PC-9 (cell line): ENCODE data around the gene ZNF219. TPM values are rescaled to one million over a fixed set of nuclear protein-coding genes. Genes with fewer than 3 reads are reported as not detected.

ENCODE experiments used
- BruUV-seq: library from RNA; stranded (reverse); fragments of 400-500 nt; replicated peaks from 2 replicates; lab custom pipeline; 2021; lab: Mats Ljungman, UMichigan
- CTCF ChIA-PET: fragments of 300-600 bp; sonication (Branson Sonifier 250); formaldehyde crosslinking; loops from one replicate; lab custom pipeline; 2022; ENCODE audit warnings: antibody characterized with exemption; lab: Charles Lee
- POLR2A ChIA-PET: fragments of 300-600 bp; sonication (Branson Sonifier 250); formaldehyde crosslinking; loops from one replicate; lab custom pipeline; 2022; ENCODE audit warnings: antibody characterized with exemption; ENCODE audit not compliant: unreplicated experiment; lab: Charles Lee
- DNase-seq, 2 experiments: peaks; one replicate each; pipeline versions ENCODE4 v3.0.0 to v3.0.0-alpha.2; 2015 to 2022; ENCODE audit warnings: mixed read lengths in 1 of 2
- H2AFZ ChIP-seq: fragments of 200-600 bp; sonication (generic); 2 replicates; pipeline ENCODE4 v1.8.1; 2017; ENCODE audit warnings: antibody characterized with exemption
- H3F3A ChIP-seq: fragments of 200-600 bp; sonication (generic); 2 replicates; pipeline ENCODE4 v1.8.1; 2017; ENCODE audit warnings: antibody characterized with exemption, mild to moderate bottlenecking, low read depth; ENCODE audit not compliant: insufficient read depth
- H3K27ac ChIP-seq: fragments of 200-600 bp; sonication (generic); 2 replicates; pipeline ENCODE4 v1.6.1; 2016; ENCODE audit warnings: mixed run types
- H3K27me3 ChIP-seq: fragments of 200-600 bp; sonication (generic); 2 replicates; pipeline ENCODE4 v1.6.1; 2016; ENCODE audit warnings: low read depth, mixed run types; ENCODE audit not compliant: insufficient read depth
- H3K36me3 ChIP-seq: fragments of 200-600 bp; sonication (generic); 2 replicates; pipeline ENCODE4 v1.6.1; 2016; ENCODE audit warnings: low read depth, mixed run types
- H3K4me1 ChIP-seq: fragments of 200-600 bp; sonication (generic); replicated peaks from 2 replicates; pipeline ENCODE4 v1.6.1; 2016; ENCODE audit warnings: mixed run types; ENCODE audit not compliant: insufficient read depth
- H3K4me2 ChIP-seq: fragments of 200-600 bp; sonication (generic); 2 replicates; pipeline ENCODE4 v1.6.1; 2017; ENCODE audit warnings: mixed run types
- H3K4me3 ChIP-seq: fragments of 200-600 bp; sonication (generic); 2 replicates; pipeline ENCODE4 v1.6.1; 2016; ENCODE audit warnings: mixed run types
- H3K79me2 ChIP-seq: fragments of 200-600 bp; sonication (generic); 2 replicates; pipeline ENCODE4 v1.6.1; 2017; ENCODE audit warnings: low read depth, mixed run types
- H3K9me2 ChIP-seq: fragments of 200-600 bp; sonication (generic); 2 replicates; pipeline ENCODE4 v1.8.1; 2017; ENCODE audit warnings: mild to moderate bottlenecking; ENCODE audit not compliant: insufficient read depth
- H3K9me3 ChIP-seq: fragments of 200-600 bp; sonication (generic); 2 replicates; pipeline ENCODE4 v1.8.1; 2016; ENCODE audit warnings: low read depth; ENCODE audit not compliant: insufficient read depth
- H4K20me1 ChIP-seq: fragments of 200-600 bp; sonication (generic); 2 replicates; pipeline ENCODE4 v1.8.1; 2017; ENCODE audit not compliant: insufficient read depth
- CTCF ChIP-seq: fragments of 200-600 bp; sonication (generic); conservative IDR thresholded peaks from 2 replicates; pipeline ENCODE4 v1.6.1; 2017; ENCODE audit warnings: mixed run types, antibody characterized with exemption, mild to moderate bottlenecking, moderate library complexity
- EZH2 ChIP-seq: fragments of 200-600 bp; sonication (generic); IDR thresholded peaks from 2 replicates; pipeline ENCODE4 v1.8.0; 2017; ENCODE audit warnings: antibody characterized with exemption, low read depth
- intact Hi-C: fragments of 100-400 bp; cut with micrococcal nuclease; formaldehyde crosslinking; loops from one replicate; pipeline ENCODE4 v1.10.0; 2022; ENCODE audit not compliant: unreplicated experiment
- total RNA-seq: library from RNA; stranded (reverse); gene quantifications from 2 replicates; pipeline ENCODE4 v1.2.3, GENCODE V29; 2021

The ZNF219 gene
- total RNA-seq, 1 experiment from 2014 or later: 25.3 TPM

DNA sequence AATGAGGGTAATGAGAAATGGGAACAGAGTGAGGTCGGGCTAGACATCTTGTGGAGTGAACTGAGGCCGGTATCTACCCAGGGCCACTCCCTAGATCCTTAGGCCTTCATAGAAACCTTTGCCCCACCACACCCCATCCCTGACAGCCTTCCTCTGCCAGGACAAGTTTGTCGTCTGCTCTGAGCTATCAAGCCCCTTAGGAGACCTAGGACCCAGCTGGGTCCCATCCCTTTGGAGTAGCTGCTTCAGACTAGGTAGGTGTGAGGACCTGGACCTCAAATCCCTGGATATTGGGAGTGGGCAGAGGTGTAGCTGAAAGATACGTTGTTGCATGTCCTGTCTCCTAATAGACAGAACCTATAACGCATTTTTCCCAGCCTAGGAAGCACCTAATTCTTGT, 2.5 kb upstream of the ZNF219 start, which contains the start of gene TMEM253:
Gene TMEM253 (plus strand): TSS at position 136 of the 400 bp plus-strand sequence. CDS start 278 bp downstream, outside the sequence.
- Histone ChIP-seq H3K4me2 (peak within 1 kb of the TSS; percentile 95), H3K9me2 (no peaks in the 10 kb centered on the region), H2AFZ (no peak within 1 kb of the TSS), H3F3A (peaks cover 25% of the 10 kb centered on the region), H4K20me1 (no peaks in the 10 kb centered on the region), H3K9me3 (no peaks in the 10 kb centered on the region), H3K79me2 (0 out of 2 replicates have a peak, but pooled peaks cover 4% of the 10 kb centered on the region), H3K36me3 (no peaks in the 10 kb centered on the region), H3K27me3 (no peaks in the 10 kb centered on the region), H3K27ac (no peak within 1 kb of the TSS), H3K4me3 (peak within 1 kb of the TSS; percentile 81; the same call in 1 of the 2 replicates), H3K4me1 (peaks cover 41% of the 10 kb centered on the region)
- no peak for TF ChIP-seq EZH2
- TF ChIP-seq CTCF: no peak
- ChIA-PET POLR2A (interaction anchor here (0.6 kb wide), 1 partner anchor 30 kb away, joined by 3 read pairs; no protein-coding TSS in a partner anchor), CTCF (interaction anchor here (0.6 kb wide), 1 partner anchor 730 kb away, joined by 3 read pairs; no protein-coding TSS in a partner anchor)
- intact Hi-C loops: loop anchor here (5.0 to 10.0 kb wide), 2 partner anchors 126 to 404 kb away; no protein-coding TSS in a partner anchor
- no TSS peak for BruUV-seq
- no peak for DNase-seq

GRCh38 chr14:21099596-21099985, 1.1 kb upstream of the ZNF219 start:
- no TSS peak for BruUV-seq
- ChIA-PET POLR2A (no interaction called here), CTCF (no interaction called here)
- Histone ChIP-seq H3K4me1 (peaks cover 29% of the 10 kb centered on the region), H3K27ac (no peak overlapping the region), H3K27me3 (no peaks in the 10 kb centered on the region), H3K79me2 (0 out of 2 replicates have a peak, but pooled peaks cover 4% of the 10 kb centered on the region), H3K4me2 (peak overlapping the region; percentile 95), H3K9me2 (no peaks in the 10 kb centered on the region), H3K4me3 (peak overlapping the region; percentile 81; the same call in 1 of the 2 replicates), H4K20me1 (no peaks in the 10 kb centered on the region), H3K36me3 (no peaks in the 10 kb centered on the region), H2AFZ (no peak overlapping the region), H3F3A (peaks cover 15% of the 10 kb centered on the region), H3K9me3 (no peaks in the 10 kb centered on the region)
- intact Hi-C loops: no loop called here
- no peak for TF ChIP-seq EZH2
- TF ChIP-seq CTCF: no peak
- DNase-seq: no peak

DNA sequence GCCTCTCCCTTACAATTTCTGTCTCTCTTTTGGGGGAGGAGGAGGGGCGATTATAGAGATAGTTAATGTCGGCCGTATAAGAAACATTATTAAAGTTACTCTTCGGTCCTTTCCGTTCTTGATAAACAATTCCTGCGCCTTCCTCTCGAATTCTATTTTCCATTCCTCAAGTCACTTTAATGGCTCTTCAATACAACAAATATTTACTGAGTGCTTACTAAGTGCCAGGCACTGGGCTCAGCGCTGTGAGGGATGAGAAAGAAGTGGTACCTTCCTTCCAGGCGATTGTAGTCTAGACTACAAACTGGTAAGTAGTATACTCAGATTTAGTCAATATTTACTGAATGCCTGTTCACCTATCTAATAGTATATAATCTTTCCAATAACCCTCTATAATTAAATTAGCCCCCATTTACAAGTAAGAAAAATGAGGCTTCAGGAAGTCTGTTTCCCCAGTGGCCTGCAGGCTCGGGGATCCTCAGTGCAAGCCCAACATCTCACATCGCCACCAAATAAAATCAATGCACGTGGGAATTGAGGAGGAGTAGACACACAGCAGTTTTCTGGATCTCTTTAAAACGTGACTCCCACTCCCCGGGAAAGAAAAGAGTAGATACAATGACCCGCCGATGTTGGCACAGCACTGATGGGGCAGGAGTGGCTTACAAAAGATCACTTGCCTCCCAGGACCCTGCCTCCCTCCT, 589 bp upstream of the ZNF219 start:
- intact Hi-C loops: no loop called here
- peaks cover 14% of the 10 kb centered on the region; the same call in 1 of the 2 replicates for H3F3A ChIP-seq
- H3K36me3 ChIP-seq: no peaks in the 10 kb centered on the region
- H4K20me1 ChIP-seq: no peaks in the 10 kb centered on the region
- H3K27me3 ChIP-seq: no peaks in the 10 kb centered on the region
- H2AFZ ChIP-seq: peak overlapping the region; percentile 88
- no peak overlapping the region for H3K27ac ChIP-seq
- H3K9me3 ChIP-seq: no peaks in the 10 kb centered on the region
- peak overlapping the region; percentile 95 for H3K4me2 ChIP-seq
- TF ChIP-seq EZH2 (no peak), CTCF (no peak)
- BruUV-seq: TSS peak; percentile 26
- CTCF ChIA-PET: no interaction called here
- H3K79me2 ChIP-seq: 0 out of 2 replicates have a peak, but pooled peaks cover 4% of the 10 kb centered on the region
- POLR2A ChIA-PET: no interaction called here
- no peak for DNase-seq
- H3K9me2 ChIP-seq: no peaks in the 10 kb centered on the region
- H3K4me1 ChIP-seq: peaks cover 28% of the 10 kb centered on the region
- H3K4me3 ChIP-seq: peak overlapping the region; percentile 81
